OCI-M2 (cell line): Measurements from ENCODE around the gene MACROD2.

ENCODE experiments used
- DNase-seq: peaks from one replicate; lab custom pipeline; 2025; ENCODE audit not compliant: unreplicated experiment; lab: John Stamatoyannopoulos, UW

Gene MACROD2

GRCh38 chr20:15622368-15622767 is 1627.1 kb downstream of the MACROD2 start:
- DNase-seq = no peak

- no peak for DNase-seq
These were observed 1627.9 kb downstream of the MACROD2 start for GRCh38 chr20:15623215-15623614.

- no peak for DNase-seq
These were observed 1630.7 kb downstream of the MACROD2 start for GRCh38 chr20:15625981-15626380.

DNA sequence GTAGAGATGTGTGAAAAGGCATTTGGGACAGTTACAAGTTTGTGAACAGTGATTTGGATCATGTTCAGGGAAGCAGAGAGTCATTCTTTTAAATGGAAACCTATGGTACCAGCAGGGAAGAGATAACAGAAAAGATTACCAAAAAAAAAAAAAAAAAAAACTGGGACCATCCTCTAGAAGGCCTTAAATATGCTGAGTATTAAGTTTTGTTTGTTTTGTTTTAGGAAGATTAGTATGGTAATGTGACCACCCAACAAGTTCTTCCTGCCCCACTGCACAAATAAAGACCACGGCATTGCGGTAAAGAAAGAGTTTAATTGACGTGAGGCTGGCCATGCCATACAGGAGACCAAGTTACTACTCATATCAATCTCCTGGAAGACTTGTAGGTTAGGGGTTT is 1631.8 kb downstream of the MACROD2 start:
- DNase-seq = no peak

DNA sequence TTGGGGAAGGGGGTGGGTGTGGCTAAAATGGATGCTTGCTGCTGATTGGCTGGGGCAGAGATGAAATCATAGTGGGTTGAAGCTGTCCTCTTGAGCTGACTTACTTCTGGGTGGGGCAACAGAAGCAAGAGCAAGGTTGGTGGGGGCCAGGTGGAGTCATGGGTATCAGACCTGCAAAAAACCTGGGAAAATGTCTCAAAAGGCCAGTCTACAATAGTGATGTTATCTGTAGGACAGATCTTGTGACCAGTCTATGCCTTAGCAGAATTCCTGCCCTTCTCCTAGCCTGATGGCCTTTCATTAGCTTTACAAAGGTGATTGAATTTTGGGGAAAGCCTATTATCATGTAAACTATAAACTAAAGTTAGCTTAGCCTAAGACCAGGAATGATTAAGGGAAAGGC is 1632.2 kb downstream of the MACROD2 start:
- DNase-seq = no peak

DNA sequence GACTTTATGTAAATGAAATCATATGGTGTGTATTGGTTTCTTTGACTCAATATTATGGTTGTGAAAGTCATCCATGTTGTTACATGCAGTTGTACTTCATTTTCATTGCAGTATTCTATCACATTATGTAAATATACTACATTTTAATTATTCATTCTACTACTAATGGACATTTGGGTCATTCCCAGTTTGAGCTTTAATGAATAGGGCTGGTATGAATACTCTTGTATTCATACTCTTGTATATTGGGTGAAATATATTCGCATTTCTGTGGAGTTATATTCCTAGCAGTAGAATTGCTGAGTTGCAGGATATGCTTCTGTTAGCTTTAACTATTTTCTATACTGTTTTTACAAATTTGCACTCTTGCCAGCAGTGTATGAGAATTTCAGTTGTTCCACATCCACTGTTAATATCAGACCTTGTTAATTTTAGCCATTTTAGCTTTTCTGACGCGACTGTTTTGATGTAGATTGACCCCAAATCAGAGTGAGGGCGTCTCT is 1633.6 kb downstream of the MACROD2 start:
- DNase-seq = no peak

DNA sequence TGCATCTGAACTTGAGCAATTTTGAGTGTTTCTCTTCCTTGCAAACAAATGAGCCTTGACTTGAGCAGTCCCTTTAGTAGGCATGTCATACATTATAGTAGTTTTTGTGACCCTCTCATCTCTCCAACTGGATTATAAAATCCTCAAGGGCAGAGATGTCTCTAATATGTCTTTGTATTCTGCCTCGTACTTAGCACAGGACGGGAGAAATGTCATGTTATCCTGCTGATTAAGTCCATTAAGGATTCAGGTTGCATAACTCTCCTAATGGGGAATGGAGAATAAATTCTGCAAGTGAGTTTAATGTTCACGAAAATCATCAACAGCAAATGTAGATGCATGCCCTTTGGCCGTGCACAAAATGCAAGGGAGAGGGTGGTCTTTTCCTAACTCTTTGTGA is 1635.0 kb downstream of the MACROD2 start:
- DNase-seq = no peak

DNA sequence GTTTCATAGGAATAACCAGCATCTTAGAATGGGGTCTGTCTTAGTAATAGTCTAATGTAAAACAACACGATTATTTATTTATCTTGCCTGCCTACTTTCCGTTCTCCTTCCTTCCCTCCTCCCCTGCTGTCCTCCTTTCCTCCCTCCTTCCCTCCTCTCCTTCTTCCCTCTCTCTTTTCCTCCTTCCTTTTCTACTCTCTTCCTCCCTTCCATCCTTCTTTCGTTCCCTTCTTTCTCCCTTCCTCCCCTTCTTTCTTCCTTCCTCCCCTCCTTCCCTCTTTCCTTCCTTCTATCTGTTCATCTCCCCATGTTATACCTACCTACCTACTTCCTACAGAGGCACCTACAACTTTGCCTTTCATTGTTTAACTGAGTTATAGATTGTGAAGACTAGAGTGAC is 1637.4 kb downstream of the MACROD2 start:
- DNase-seq = no peak

DNA sequence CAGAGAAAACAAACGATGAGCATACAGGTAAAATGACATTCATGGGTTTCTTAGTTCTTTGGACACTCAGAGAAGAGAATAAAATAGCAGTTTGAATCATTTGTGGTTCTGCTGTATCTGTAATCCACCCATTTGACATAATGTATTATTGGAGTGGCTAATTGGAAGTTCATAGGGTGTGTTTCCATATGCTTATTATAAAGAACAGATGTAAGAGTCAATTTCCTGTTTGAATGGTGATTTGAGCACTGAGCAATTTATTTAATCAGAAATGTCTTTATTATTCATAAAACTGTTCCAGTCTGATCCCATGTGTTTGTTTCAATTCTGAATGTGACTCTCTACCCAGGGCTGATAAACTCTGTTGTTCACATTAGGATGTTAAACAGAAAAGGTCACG is 1638.8 kb downstream of the MACROD2 start:
- no peak for DNase-seq

- DNase-seq = no peak
These were observed 1642.2 kb downstream of the MACROD2 start for GRCh38 chr20:15637546-15637945.

DNA sequence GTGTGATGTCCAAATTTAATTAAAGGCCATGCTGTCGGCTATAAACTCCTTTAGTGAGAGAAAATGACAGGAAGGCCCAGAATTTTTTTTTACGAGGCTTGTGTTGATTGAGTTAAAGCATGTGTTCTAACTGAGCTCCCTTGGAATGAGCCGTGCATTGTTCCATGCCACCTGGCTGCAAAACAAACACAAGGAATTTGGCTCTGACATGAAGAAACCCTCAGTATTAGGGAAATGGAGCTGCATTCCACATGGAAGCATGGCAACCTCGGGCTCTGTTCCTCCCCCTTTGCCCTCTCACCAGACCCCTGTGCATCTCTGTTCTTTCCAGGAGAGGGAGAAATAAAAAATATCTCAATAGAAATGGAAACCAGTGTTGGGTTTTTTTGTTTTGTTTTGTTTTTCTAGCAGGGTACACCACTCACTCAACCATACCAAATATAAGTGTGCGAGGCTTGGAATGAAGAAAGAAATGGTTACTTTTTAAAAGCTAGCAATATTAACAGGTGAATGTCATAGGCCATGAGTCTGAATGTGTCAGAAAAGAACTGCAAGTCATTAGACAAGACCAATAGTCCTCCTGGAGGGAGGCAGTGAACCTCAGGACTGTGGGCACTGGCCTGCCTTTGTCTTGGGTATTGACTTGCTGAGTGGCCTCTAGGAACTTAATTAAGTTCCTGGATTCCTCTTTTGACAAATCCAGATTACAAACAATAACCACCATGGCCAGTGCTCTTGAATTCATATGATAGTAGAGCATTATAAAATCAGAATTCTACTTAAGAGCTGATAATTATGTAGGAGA is 1642.8 kb downstream of the MACROD2 start:
- no peak for DNase-seq

GRCh38 chr20:15638816-15639215 is 1643.5 kb downstream of the MACROD2 start:
- DNase-seq = no peak

DNA sequence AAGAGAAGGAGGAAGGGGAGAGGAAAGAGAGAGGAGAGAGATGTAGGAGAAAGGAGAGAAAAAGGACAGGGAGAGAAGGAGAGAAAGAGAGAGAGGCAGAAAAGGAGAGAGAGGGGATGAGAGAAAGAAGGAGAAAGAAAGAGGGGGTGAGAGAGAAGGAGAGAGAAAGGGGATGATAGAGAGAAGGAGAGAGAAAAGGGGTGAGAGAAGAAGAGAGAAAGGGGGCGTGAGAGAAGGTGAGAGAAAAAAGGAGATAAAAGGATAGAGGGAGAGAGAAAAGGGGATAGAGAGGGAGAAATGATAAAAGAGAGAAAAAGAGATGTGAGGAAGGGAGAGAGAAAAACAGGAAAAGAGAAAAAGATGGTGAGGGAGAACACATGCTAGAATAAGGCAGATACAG is 1644.5 kb downstream of the MACROD2 start:
- no peak for DNase-seq

GRCh38 chr20:15642109-15642508 is 1646.8 kb downstream of the MACROD2 start:
- DNase-seq = no peak

DNA sequence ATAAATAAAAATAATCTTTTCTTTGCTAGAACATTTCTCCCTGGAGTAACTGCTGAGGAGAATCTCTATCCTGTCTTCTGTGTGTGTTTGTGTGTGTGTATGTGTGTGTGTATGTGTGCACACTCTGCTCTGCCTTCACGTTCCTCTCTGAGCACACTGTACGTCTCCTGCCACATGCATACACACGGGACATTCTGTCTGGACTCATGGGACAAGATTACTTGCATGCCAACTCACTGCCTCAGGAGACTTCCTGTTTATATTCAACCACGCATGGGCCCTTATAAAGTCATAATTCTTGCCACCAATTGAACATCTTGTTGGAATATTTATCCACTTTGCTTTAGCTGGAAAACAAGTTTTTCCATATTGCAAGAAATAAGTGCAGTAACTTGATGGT is 1647.4 kb downstream of the MACROD2 start:
- no peak for DNase-seq

DNA sequence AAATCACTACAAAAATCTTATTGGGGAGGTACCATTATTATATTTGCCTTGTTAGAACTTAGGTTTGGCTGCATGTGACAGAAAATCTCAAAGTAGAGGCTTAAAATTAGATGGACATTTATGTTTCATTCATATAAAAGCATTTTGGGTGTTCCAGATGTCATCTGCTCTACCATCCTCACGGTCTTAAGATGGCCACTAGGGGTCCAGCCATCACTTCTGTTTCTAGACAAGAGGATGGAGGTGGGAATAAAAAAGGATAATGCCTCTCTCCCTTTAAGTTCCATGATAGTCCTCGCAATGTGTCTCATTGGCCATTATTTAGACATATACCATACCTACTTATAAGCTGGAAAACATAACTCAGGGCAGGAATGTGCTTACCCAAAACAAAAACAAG is 1648.4 kb downstream of the MACROD2 start:
- DNase-seq = no peak

DNA sequence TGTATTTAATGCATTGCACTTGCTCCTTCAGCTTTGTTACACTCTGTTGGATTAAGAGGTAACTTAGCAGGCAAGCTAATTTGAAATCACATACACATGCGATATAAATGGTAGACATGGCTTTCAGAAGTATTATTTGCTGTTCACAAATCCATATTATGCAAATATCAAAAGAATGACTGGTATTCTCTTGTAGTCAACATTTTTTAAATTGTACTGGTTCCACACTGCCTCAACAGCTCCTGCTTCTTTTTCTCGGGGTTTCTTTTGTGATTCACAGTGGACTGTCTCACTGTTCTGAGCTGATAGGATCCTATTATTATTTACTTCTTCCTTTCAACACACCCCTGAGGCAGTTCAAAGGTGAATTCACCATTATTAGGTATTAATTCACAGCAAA is 1650.5 kb downstream of the MACROD2 start:
- DNase-seq = no peak

- no peak for DNase-seq
These were observed 1658.3 kb downstream of the MACROD2 start for GRCh38 chr20:15653396-15654207.

DNA sequence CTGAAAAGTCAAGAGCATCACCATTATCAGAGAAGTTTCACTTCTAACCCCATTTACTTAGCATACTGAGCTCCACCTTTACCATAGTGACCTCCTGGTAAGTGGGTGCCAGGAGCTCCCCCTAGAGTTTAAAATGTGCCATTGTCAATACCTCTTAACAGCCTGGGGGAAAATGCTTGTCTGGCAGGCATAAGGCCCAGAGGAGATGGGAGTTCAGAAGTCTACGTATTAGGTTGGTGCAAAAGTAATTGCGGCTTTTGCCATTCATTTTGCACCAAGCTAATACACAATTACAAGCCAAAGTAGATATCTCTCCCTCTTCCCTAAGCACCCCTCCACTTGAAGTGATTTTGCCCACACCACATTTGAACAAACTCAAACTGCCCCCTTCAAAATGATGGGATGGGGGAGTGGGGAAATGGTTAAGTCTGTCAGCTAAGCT is 1658.9 kb downstream of the MACROD2 start:
- DNase-seq = no peak

GRCh38 chr20:15655295-15655874 is 1660.1 kb downstream of the MACROD2 start:
- no peak for DNase-seq

DNA sequence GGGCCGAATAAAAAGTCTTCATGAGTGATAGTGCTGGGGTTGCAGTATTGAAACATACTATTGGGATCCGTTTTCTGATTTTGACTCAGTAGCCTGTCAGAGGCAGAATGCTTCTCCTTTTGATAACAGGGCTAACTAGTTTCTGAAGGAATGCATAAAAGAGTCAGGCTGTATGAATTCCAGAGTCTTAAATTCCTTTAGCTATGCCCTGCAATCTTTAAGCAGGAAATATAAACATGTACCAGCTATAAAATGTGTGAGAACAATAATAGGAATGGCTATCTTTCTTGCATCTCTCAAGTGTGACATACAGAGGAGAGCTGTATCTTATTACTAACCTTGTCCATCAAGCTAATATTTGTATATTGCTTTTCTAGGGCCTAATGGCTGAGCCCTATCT is 1660.8 kb downstream of the MACROD2 start:
- no peak for DNase-seq

GRCh38 chr20:15658295-15658694 is 1663.0 kb downstream of the MACROD2 start:
- no peak for DNase-seq
